ENCODE measurements around the gene SIGLEC14.

Gene SIGLEC14

GRCh38 chr19:51691074-51691583 lies 44.5 kb upstream of the SIGLEC14 start:
- H3K9ac ChIP-seq: no peak overlapping the region
- no peak for TF ChIP-seq CTCF (conservative IDR thresholded peaks at IDR 0.05; ENCODE audit: low read depth, low read length)
- H3K4me2 ChIP-seq: no peak overlapping the region
- no peaks in the 10 kb centered on the region for H3K36me3 ChIP-seq (ENCODE audit: insufficient read depth)
- H3K27ac ChIP-seq: no peak overlapping the region
- H4K20me1 ChIP-seq (ENCODE audit: insufficient read depth): no peaks in the 10 kb centered on the region
- no peak overlapping the region for H2AFZ ChIP-seq (ENCODE audit: low read depth)
- no peak overlapping the region for H3K4me3 ChIP-seq (IDR thresholded peaks at IDR 0.05; ENCODE audit: insufficient read depth, low read depth, low read length)
- no peaks in the 10 kb centered on the region for H3K79me2 ChIP-seq (ENCODE audit: insufficient read depth, low read depth)
- H3K27me3 ChIP-seq (ENCODE audit: insufficient read depth, low read depth): peaks cover 3% of the 10 kb centered on the region; the same call in 1 of the 2 replicates
- H3K4me1 ChIP-seq (ENCODE audit: low read depth, poor library complexity, severe bottlenecking): no peaks in the 10 kb centered on the region

- Histone ChIP-seq H3K27ac (no peak overlapping the region), H2AFZ (ENCODE audit: low read depth) (no peak overlapping the region), H3K4me3 (IDR thresholded peaks at IDR 0.05; ENCODE audit: insufficient read depth, low read depth, low read length) (no peak overlapping the region), H3K79me2 (ENCODE audit: insufficient read depth, low read depth) (no peaks in the 10 kb centered on the region), H3K4me2 (no peak overlapping the region), H3K4me1 (ENCODE audit: low read depth, poor library complexity, severe bottlenecking) (no peaks in the 10 kb centered on the region), H3K27me3 (ENCODE audit: insufficient read depth, low read depth) (peaks cover 3% of the 10 kb centered on the region; the same call in 1 of the 2 replicates), H3K36me3 (ENCODE audit: insufficient read depth) (no peaks in the 10 kb centered on the region), H3K9ac (no peak overlapping the region), H4K20me1 (ENCODE audit: insufficient read depth) (no peaks in the 10 kb centered on the region)
- TF ChIP-seq CTCF (conservative IDR thresholded peaks at IDR 0.05; ENCODE audit: low read depth, low read length): no peak
These were observed 43.9 kb upstream of the SIGLEC14 start for GRCh38 chr19:51690454-51691073.

- Histone ChIP-seq H3K79me2 (ENCODE audit: insufficient read depth, low read depth) (no peaks in the 10 kb centered on the region), H2AFZ (ENCODE audit: low read depth) (no peak overlapping the region), H4K20me1 (ENCODE audit: insufficient read depth) (no peaks in the 10 kb centered on the region), H3K27me3 (ENCODE audit: insufficient read depth, low read depth) (peaks cover 3% of the 10 kb centered on the region; the same call in 1 of the 2 replicates), H3K27ac (no peak overlapping the region), H3K36me3 (ENCODE audit: insufficient read depth) (no peaks in the 10 kb centered on the region), H3K4me1 (ENCODE audit: low read depth, poor library complexity, severe bottlenecking) (no peaks in the 10 kb centered on the region), H3K4me2 (no peak overlapping the region), H3K4me3 (IDR thresholded peaks at IDR 0.05; ENCODE audit: insufficient read depth, low read depth, low read length) (no peak overlapping the region), H3K9ac (no peak overlapping the region)
- TF ChIP-seq CTCF (conservative IDR thresholded peaks at IDR 0.05; ENCODE audit: low read depth, low read length): no peak
These were observed 43.3 kb upstream of the SIGLEC14 start for GRCh38 chr19:51689751-51690453.

- Histone ChIP-seq H3K79me2 (ENCODE audit: insufficient read depth, low read depth) (no peaks in the 10 kb centered on the region), H4K20me1 (ENCODE audit: insufficient read depth) (no peaks in the 10 kb centered on the region), H3K4me1 (ENCODE audit: low read depth, poor library complexity, severe bottlenecking) (no peaks in the 10 kb centered on the region), H3K9ac (no peak overlapping the region), H3K4me2 (no peak overlapping the region), H3K27me3 (ENCODE audit: insufficient read depth, low read depth) (peaks cover 3% of the 10 kb centered on the region; the same call in 1 of the 2 replicates), H3K27ac (no peak overlapping the region), H2AFZ (ENCODE audit: low read depth) (no peak overlapping the region), H3K36me3 (ENCODE audit: insufficient read depth) (no peaks in the 10 kb centered on the region), H3K4me3 (IDR thresholded peaks at IDR 0.05; ENCODE audit: insufficient read depth, low read depth, low read length) (no peak overlapping the region)
- TF ChIP-seq CTCF (conservative IDR thresholded peaks at IDR 0.05; ENCODE audit: low read depth, low read length): no peak
These were observed 42.3 kb upstream of the SIGLEC14 start for GRCh38 chr19:51688671-51689571.
